GM15510 (cell line): ENCODE results near the gene ERCC8.

Experiments
- POLR2A ChIP-seq: IDR thresholded peaks from 3 replicates; pipeline ENCODE4 v1.6.1; 2011; ENCODE audit warnings: borderline replicate concordance; ENCODE audit not compliant: insufficient read length; ENCODE audit errors: extremely low read depth

The ERCC8 gene

GRCh38 chr5:60829490-60830266 is 115.2 kb downstream of the ERCC8 start:
- no peak for TF ChIP-seq POLR2A

DNA sequence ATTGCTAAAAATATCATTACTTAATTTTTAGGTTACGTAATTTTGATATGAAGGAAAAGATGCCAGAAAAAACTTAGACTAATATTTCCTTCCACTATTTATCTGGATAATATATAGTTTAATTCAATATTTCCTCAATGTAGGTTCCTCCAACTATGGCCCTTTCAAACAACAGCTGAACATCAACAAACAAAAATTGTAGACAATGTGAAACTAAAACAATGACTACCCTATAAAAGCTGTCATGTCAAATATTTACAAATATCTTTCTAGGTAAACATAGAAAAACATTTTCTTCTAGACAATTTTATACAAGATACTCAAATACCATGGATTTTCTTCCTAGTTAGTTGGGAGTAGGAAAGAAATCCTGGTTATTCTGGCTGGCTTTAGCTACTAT is 117.7 kb downstream of the ERCC8 start:
- TF ChIP-seq POLR2A = no peak

DNA sequence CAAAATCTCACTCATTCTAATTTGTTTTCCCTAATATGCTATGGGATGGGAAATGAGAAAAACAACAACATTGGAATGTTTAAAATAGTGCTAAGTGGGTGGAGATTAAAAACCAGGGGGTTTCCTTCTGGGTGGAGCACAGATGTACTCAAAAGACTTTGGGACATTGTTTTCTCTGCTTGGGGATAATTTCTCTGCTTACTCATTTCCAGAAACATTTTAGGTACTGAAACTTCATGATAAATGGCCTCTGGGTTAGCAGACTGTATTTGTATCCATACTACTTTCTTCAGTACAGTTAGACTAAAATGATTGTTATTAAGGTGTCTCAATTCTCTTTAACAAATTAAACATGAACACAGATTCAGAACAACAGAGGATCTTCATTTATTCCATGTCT is 118.2 kb downstream of the ERCC8 start:
- TF ChIP-seq POLR2A = no peak
